Gastrocnemius medialis (tissue), 4 donors: ENCODE data around the gene TCFL5. TPM values are rescaled to one million over a fixed set of nuclear protein-coding genes. Genes with fewer than 3 reads are reported as not detected.

ENCODE experiments used
- ATAC-seq, 2 donors: fragments of 150-250 bp; one replicate each; pipeline ENCODE4 v1.9.1; 2016
- DNase-seq, 2 donors: peaks; one replicate each; pipeline ENCODE4 v3.0.0-alpha.2; 2019
- H3K27ac ChIP-seq, 4 donors: fragments of 200-600 bp; sonication (generic); 1 replicate in 1 of 4; 2 replicates in 3 of 4; pipeline ENCODE4 v1.5.1; 2016 to 2018; ENCODE audit warnings: mild to moderate bottlenecking in 2 of 4, moderate library complexity in 1 of 4
- H3K27me3 ChIP-seq, 3 donors: fragments of 200-600 bp; sonication (generic) in 2 of 3; 1 replicate in 1 of 3; 2 replicates in 2 of 3; pipeline versions ENCODE4 v1.5.1 to v1.6.0; 2016 to 2019; ENCODE audit warnings: mild to moderate bottlenecking in 1 of 3, moderate library complexity in 1 of 3
- H3K36me3 ChIP-seq, 2 donors: fragments of 200-600 bp; sonication (generic) in 1 of 2; one replicate each; pipeline ENCODE4 v1.5.1; 2017 to 2018
- H3K4me1 ChIP-seq, 2 donors: fragments of 200-600 bp; sonication (generic) in 1 of 2; one replicate each; pipeline ENCODE4 v1.5.1; 2016 to 2017; ENCODE audit warnings: mild to moderate bottlenecking in 2 of 2
- H3K4me3 ChIP-seq, 4 donors: fragments of 200-600 bp; sonication (generic) in 3 of 4; 1 replicate in 1 of 4; 2 replicates in 3 of 4; pipeline ENCODE4 v1.5.1; 2016 to 2019; ENCODE audit warnings: mild to moderate bottlenecking in 2 of 4
- H3K9me3 ChIP-seq, 3 donors: fragments of 200-600 bp; sonication (generic) in 2 of 3; 1 replicate in 1 of 3; 2 replicates in 2 of 3; pipeline ENCODE4 v1.5.1; 2016 to 2019
- POLR2A ChIP-seq, 2 donors: fragments of 450-650 bp; IDR thresholded peaks; one replicate each; pipeline ENCODE4 v1.6.1; 2017; ENCODE audit warnings: antibody characterized with exemption in 2 of 2, mild to moderate bottlenecking in 2 of 2, moderate library complexity in 2 of 2
- in situ Hi-C, 4 donors: fragments of 200-750 bp; cut with MboI; loops; one replicate each; pipeline versions ENCODE4 v1.15.0 to v1.8.0; 2017; ENCODE audit warnings: low sequenced_read_pairs in 4 of 4
- intact Hi-C: fragments of 100-400 bp; cut with DNase I; formaldehyde crosslinking; loops from one replicate; pipeline ENCODE4 v1.15.1; 2023; ENCODE audit warnings: low total_unique reads
- total RNA-seq, 4 donors: library from RNA; depleted of rRNA; stranded (reverse); fragments of >200 nt; gene quantifications; one replicate each; pipeline versions ENCODE4 v1.1.0 to v1.2.3, GENCODE V29; 2016
- TF ChIP-seq, protein P1 (sequence below), 5 experiments: fragments of 450-650 bp in 3 of 5; fragments of 200-600 bp in 2 of 5; sonication (generic) in 2 of 5; IDR thresholded peaks in 4 of 5; conservative IDR thresholded peaks in 1 of 5; 1 replicate in 4 of 5; 2 replicates in 1 of 5; pipeline ENCODE4 v1.5.1; 2016 to 2019; ENCODE audit warnings: antibody characterized with exemption in 5 of 5, mild to moderate bottlenecking in 3 of 5, moderate library complexity in 3 of 5

Gene TCFL5
- total RNA-seq, 4 donors from 2014 or later = 5.3 to 7.3 (median 6.3) TPM

GRCh38 chr20:62813588-62813987, 48.0 kb downstream of the TCFL5 start:
- Histone ChIP-seq H3K4me3 (no peak overlapping the region), H3K9me3 (no peaks in the 10 kb centered on the region), H3K4me1 (peaks cover 6 to 9% of the 10 kb centered on the region in 2 donors), H3K27me3 (peaks cover 34 to 41% (median 38%) of the 10 kb centered on the region in 3 donors), H3K27ac (no peak overlapping the region), H3K36me3 (peaks cover 0 to 37% of the 10 kb centered on the region in 2 donors)
- DNase-seq (no peak), ATAC-seq (no peak)
- in situ Hi-C loops = no loop called here
- TF ChIP-seq, protein P1, sequence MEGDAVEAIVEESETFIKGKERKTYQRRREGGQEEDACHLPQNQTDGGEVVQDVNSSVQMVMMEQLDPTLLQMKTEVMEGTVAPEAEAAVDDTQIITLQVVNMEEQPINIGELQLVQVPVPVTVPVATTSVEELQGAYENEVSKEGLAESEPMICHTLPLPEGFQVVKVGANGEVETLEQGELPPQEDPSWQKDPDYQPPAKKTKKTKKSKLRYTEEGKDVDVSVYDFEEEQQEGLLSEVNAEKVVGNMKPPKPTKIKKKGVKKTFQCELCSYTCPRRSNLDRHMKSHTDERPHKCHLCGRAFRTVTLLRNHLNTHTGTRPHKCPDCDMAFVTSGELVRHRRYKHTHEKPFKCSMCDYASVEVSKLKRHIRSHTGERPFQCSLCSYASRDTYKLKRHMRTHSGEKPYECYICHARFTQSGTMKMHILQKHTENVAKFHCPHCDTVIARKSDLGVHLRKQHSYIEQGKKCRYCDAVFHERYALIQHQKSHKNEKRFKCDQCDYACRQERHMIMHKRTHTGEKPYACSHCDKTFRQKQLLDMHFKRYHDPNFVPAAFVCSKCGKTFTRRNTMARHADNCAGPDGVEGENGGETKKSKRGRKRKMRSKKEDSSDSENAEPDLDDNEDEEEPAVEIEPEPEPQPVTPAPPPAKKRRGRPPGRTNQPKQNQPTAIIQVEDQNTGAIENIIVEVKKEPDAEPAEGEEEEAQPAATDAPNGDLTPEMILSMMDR (IDR thresholded peaks at IDR 0.05 in 4 of 5, conservative IDR thresholded peaks at IDR 0.05 in 1 of 5) = no peak
- TF ChIP-seq POLR2A (IDR thresholded peaks at IDR 0.05) = no peak
- intact Hi-C loops = no loop called here

DNA sequence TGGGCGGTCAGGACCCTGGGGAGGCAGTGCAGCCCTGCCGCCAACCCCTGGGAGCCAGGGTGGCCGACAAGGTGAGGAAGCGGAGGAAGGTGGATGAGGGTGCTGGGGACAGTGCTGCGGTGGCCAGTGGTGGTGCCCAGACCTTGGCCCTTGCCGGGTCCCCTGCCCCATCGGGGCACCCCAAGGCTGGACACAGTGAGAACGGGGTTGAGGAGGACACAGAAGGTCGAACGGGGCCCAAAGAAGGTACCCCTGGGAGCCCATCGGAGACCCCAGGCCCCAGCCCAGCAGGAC, 48.8 kb downstream of the TCFL5 start:
- no peak for TF ChIP-seq POLR2A (IDR thresholded peaks at IDR 0.05)
- TF ChIP-seq, protein P1 (IDR thresholded peaks at IDR 0.05 in 4 of 5, conservative IDR thresholded peaks at IDR 0.05 in 1 of 5) = no peak
- Histone ChIP-seq H3K4me1 (peaks cover 2 to 7% of the 10 kb centered on the region in 2 donors), H3K27me3 (peaks cover 26 to 34% (median 31%) of the 10 kb centered on the region in 3 donors), H3K27ac (no peak overlapping the region), H3K36me3 (peaks cover 0 to 44% of the 10 kb centered on the region in 2 donors), H3K9me3 (no peaks in the 10 kb centered on the region), H3K4me3 (no peak overlapping the region)
- no peak for DNase-seq
- in situ Hi-C loops = no loop called here
- intact Hi-C loops = no loop called here
- no peak for ATAC-seq

GRCh38 chr20:62812181-62812906, 49.3 kb downstream of the TCFL5 start:
- no peak overlapping the region for H3K27ac ChIP-seq
- H3K36me3 ChIP-seq = peaks cover 0 to 48% of the 10 kb centered on the region in 2 donors
- H3K9me3 ChIP-seq = no peaks in the 10 kb centered on the region
- no peak for DNase-seq
- in situ Hi-C loops (no loop called here), intact Hi-C loops (no loop called here)
- no peak overlapping the region for H3K4me3 ChIP-seq
- peaks cover 2 to 7% of the 10 kb centered on the region in 2 donors for H3K4me1 ChIP-seq
- ATAC-seq = no peak
- TF ChIP-seq POLR2A (IDR thresholded peaks at IDR 0.05) = no peak
- TF ChIP-seq, protein P1 (IDR thresholded peaks at IDR 0.05 in 4 of 5, conservative IDR thresholded peaks at IDR 0.05 in 1 of 5) = no peak
- H3K27me3 ChIP-seq = peaks cover 21 to 29% (median 26%) of the 10 kb centered on the region in 3 donors

DNA sequence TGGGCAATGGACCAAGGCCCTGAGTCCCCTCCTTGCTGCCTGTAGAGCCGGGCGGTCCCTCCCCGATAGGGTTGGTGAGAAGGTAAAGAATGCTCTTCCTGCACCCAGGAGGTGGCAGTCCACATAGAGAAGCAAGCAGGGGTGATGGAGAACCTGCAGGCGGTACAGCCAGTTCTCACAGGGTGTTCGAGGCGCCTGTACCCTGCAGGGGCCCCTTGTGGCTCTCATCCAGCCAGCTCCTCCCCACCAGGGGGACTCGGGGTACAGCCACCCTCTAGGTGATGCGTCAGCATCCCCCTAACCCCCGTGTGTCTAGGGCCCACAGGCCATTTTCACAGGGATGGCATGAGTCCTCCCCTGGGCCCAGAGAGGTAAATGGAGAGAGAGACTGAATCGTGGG, 49.9 kb downstream of the TCFL5 start:
- H3K27me3 ChIP-seq = peaks cover 17 to 25% (median 23%) of the 10 kb centered on the region in 3 donors
- no peak for DNase-seq
- H3K27ac ChIP-seq = no peak overlapping the region
- in situ Hi-C loops = no loop called here
- peaks cover 7 to 10% of the 10 kb centered on the region in 2 donors for H3K4me1 ChIP-seq
- H3K9me3 ChIP-seq = no peaks in the 10 kb centered on the region
- no peak overlapping the region for H3K4me3 ChIP-seq
- intact Hi-C loops = no loop called here
- no peak for TF ChIP-seq POLR2A (IDR thresholded peaks at IDR 0.05)
- TF ChIP-seq, protein P1 (IDR thresholded peaks at IDR 0.05 in 4 of 5, conservative IDR thresholded peaks at IDR 0.05 in 1 of 5) = no peak
- H3K36me3 ChIP-seq = peaks cover 0 to 48% of the 10 kb centered on the region in 2 donors
- ATAC-seq = no peak
